Measurements from ENCODE around the gene SPRYD4.
"Not testable (repeated sequence)": the region's sequence is repeated elsewhere in the genome, so short reads cannot be mapped to it uniquely, and the experiment has no call there.

Gene SPRYD4

DNA sequence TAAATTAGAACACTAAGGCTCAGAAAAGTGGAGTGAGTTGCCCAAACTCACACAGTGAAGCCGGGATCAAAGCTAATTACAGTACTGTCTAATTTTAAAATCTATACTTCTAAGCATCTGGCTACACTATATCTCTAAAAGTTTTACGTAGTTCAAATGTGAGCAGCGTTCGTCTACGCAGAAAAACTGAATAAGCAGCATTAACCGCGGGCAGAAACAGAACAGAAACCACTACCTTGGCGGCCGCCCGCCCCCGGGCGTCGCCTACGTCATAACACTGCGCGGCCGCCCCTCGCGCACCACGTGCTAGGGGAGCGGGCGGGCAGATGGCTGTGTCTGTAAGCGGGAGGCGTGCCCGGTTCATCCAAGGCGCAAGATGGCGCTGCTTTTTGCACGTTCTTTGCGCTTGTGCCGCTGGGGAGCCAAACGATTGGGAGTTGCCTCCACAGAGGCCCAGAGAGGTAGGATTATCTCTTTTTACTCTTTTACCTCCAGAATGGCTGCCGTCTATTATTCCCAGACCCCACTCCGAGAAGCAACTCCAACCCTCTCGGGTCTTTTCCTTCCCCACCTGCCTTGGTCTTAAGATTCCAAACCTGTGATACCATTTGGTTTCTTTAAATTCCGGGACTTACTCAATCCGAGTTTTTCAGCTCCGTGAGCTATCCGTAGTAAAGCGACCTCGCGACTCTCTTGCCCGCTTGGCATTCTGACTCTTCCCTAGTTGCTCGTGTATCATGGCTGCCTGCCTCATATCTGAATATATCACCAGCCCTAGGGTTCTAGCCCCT, at the start of gene SPRYD4:
Gene SPRYD4, plus strand, starts transcription at position 363 of the 791 bp plus-strand sequence. Its CDS starts 14 bp downstream, at position 377.
- peak within 1 kb of the TSS; percentile 88 for H2AFZ ChIP-seq (ENCODE audit: low read length, unreplicated experiment)
- 0 out of 2 replicates have a peak, but pooled peaks cover 3% of the 10 kb centered on the region for H3K36me3 ChIP-seq (ENCODE audit: insufficient read depth, low read length)
- peaks cover 25% of the 10 kb centered on the region for H3K79me2 ChIP-seq (ENCODE audit: control insufficient read depth, insufficient read depth, low read length, unreplicated experiment)
- peak within 1 kb of the TSS; percentile 85 for H3K4me3 ChIP-seq (ENCODE audit: low read depth, low read length)
- H3K27me3 ChIP-seq (ENCODE audit: insufficient read depth, low read length) = no peaks in the 10 kb centered on the region
- H3K27ac ChIP-seq (ENCODE audit: low read depth, low read length) = peak within 1 kb of the TSS; percentile 83
- peaks cover 11% of the 10 kb centered on the region for H3K4me1 ChIP-seq (ENCODE audit: control insufficient read depth, insufficient read depth, low read length, unreplicated experiment)

DNA sequence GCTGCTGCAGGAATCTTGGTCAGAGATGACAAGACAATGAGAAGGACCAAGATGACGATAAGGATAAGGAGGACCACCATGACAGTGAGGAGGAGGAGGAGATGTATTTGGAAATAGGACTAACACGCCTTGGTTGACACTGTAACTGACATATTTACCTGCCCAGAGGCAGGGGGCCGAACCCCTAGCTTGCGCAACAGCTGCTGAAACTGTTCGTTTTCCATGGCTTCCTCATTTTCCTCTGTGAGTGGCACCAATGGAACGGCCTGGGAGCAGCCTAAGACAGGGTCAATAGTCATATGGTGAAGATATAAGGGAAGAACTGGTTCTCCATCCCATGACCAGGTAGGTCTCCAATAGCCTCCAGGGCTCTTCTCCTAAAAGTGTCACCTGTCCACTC, 48.0 kb upstream of the SPRYD4 start:
- no peaks in the 10 kb centered on the region for H3K4me1 ChIP-seq (ENCODE audit: control insufficient read depth, insufficient read depth, low read length, unreplicated experiment)
- no peak overlapping the region for H3K27ac ChIP-seq (ENCODE audit: low read depth, low read length)
- peaks cover 47% of the 10 kb centered on the region for H3K36me3 ChIP-seq (ENCODE audit: insufficient read depth, low read length)
- no peaks in the 10 kb centered on the region for H3K79me2 ChIP-seq (ENCODE audit: control insufficient read depth, insufficient read depth, low read length, unreplicated experiment)
- H2AFZ ChIP-seq (ENCODE audit: low read length, unreplicated experiment) = no peak overlapping the region
- no peak overlapping the region for H3K4me3 ChIP-seq (ENCODE audit: low read depth, low read length)
- no peaks in the 10 kb centered on the region for H3K27me3 ChIP-seq (ENCODE audit: insufficient read depth, low read length)

DNA sequence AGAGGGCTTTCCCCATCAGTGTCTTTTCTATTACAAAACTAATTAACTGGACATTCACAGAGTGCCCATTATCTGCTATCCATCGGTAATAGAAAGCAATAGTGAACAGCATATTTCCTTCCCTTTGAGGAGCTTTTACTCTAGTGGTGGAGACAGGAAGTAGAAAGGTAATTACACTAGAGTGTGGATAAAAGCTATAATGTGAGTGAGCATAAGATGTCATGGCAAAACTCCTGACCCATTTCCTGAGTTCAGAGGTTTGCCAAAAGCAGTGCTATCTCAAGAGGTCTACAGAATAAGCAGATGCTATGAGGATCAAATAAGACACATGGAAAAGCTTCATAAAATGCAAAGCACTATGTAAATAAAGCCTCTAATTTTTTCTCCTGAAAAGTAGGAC, 43.2 kb upstream of the SPRYD4 start:
- no peaks in the 10 kb centered on the region for H3K4me1 ChIP-seq (ENCODE audit: control insufficient read depth, insufficient read depth, low read length, unreplicated experiment)
- H3K79me2 ChIP-seq (ENCODE audit: control insufficient read depth, insufficient read depth, low read length, unreplicated experiment) = no peaks in the 10 kb centered on the region
- H3K27ac ChIP-seq (ENCODE audit: low read depth, low read length) = no peak overlapping the region
- peaks cover 39% of the 10 kb centered on the region for H3K36me3 ChIP-seq (ENCODE audit: insufficient read depth, low read length)
- H3K4me3 ChIP-seq (ENCODE audit: low read depth, low read length) = no peak overlapping the region
- no peaks in the 10 kb centered on the region for H3K27me3 ChIP-seq (ENCODE audit: insufficient read depth, low read length)
- no peak overlapping the region for H2AFZ ChIP-seq (ENCODE audit: low read length, unreplicated experiment)

DNA sequence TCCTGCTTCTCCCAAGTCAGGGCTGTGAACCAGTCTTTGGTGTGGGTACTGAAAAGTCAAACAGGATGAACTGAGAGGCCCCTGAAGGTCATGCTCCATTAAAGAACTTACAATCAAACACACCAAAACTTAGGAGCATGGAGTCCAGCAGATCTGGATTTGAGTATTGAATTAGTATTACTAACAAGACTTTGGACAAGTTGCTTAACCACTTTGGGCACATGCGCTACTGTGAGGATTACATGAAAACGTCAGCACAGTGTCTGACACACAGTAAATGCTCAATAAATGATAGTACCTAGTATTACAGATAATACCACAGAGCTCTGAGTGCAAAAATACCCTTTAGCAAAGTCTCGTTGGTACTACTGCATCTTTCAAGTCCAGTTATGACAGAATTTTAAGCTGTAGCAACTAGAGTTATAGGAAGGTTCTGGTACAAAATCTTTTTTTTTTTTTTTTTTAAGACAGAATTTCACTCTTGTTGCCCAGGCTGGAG, 42.4 kb upstream of the SPRYD4 start:
- Histone ChIP-seq H2AFZ (ENCODE audit: low read length, unreplicated experiment) (no peak overlapping the region), H3K27me3 (ENCODE audit: insufficient read depth, low read length) (no peaks in the 10 kb centered on the region), H3K79me2 (ENCODE audit: control insufficient read depth, insufficient read depth, low read length, unreplicated experiment) (no peaks in the 10 kb centered on the region), H3K36me3 (ENCODE audit: insufficient read depth, low read length) (peaks cover 34% of the 10 kb centered on the region), H3K27ac (ENCODE audit: low read depth, low read length) (no peak overlapping the region), H3K4me1 (ENCODE audit: control insufficient read depth, insufficient read depth, low read length, unreplicated experiment) (no peaks in the 10 kb centered on the region), H3K4me3 (ENCODE audit: low read depth, low read length) (no peak overlapping the region)

DNA sequence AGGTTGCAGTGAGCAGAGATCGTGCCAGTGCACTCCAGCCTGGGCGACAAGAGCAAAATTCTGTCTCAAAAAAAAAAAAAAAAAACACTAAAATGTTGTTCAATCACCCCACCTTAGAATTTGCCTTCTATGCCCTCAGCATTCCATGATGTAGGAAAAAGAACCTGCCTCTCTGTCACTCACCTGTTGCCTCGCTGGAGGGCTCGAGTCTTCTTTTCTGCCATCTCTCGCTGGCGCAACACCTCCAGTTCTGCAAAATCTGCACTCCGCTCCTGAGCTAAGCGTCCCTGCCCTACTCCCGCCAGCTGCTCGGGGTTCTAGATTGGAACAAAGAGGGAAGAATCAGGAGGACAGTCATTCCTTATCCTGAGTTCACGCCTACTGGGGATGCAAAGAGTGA, 37.1 kb upstream of the SPRYD4 start:
- no peak overlapping the region for H2AFZ ChIP-seq (ENCODE audit: low read length, unreplicated experiment)
- H3K27me3 ChIP-seq (ENCODE audit: insufficient read depth, low read length) = no peaks in the 10 kb centered on the region
- H3K4me3 ChIP-seq (ENCODE audit: low read depth, low read length) = no peak overlapping the region
- H3K36me3 ChIP-seq (ENCODE audit: insufficient read depth, low read length) = peaks cover 15% of the 10 kb centered on the region; the same call in 1 of the 2 replicates
- no peak overlapping the region for H3K27ac ChIP-seq (ENCODE audit: low read depth, low read length)
- H3K4me1 ChIP-seq (ENCODE audit: control insufficient read depth, insufficient read depth, low read length, unreplicated experiment) = peaks cover 5% of the 10 kb centered on the region
- peaks cover 7% of the 10 kb centered on the region for H3K79me2 ChIP-seq (ENCODE audit: control insufficient read depth, insufficient read depth, low read length, unreplicated experiment)

DNA sequence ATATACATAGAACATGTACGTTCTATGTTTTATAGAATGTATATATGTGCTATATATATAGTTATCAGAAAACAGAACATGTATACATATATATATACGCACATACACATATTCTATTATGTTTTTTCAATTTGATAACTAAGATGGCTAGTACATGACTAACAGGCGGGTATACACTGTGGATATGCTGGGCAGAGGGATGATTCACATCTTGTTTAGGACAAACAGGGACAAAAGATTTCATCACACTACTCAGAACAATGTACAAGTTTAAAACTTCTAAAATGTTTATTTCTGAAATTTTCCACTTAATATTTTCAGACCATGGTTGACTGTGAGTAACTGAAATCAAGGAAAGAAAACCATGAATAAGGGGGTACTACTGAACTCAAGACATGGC, 36.5 kb upstream of the SPRYD4 start:
- peaks cover 5% of the 10 kb centered on the region for H3K4me1 ChIP-seq (ENCODE audit: control insufficient read depth, insufficient read depth, low read length, unreplicated experiment)
- no peak overlapping the region for H2AFZ ChIP-seq (ENCODE audit: low read length, unreplicated experiment)
- peaks cover 10% of the 10 kb centered on the region for H3K79me2 ChIP-seq (ENCODE audit: control insufficient read depth, insufficient read depth, low read length, unreplicated experiment)
- peaks cover 15% of the 10 kb centered on the region; the same call in 1 of the 2 replicates for H3K36me3 ChIP-seq (ENCODE audit: insufficient read depth, low read length)
- H3K27me3 ChIP-seq (ENCODE audit: insufficient read depth, low read length) = no peaks in the 10 kb centered on the region
- H3K27ac ChIP-seq (ENCODE audit: low read depth, low read length) = peak overlapping the region; percentile 61
- no peak overlapping the region for H3K4me3 ChIP-seq (ENCODE audit: low read depth, low read length)

DNA sequence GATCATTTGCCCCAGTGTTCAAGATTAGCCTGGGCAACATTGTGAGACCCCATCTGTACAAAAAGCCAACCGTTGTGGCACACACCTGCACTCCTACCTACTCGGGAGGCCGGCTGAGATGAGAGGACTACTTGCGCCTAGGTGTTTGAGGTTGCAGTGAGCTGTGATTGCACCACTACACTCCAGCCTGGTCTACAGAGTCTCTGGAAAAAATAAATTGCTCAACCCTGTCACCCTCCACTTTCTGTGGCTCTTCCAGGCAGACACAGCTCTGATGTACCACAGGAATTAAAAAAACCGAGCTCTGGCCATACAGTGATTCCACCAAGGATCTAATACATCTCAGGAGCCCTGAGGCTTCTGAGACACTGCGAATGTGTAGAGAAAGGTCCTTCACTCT, 33.5 kb upstream of the SPRYD4 start:
- Histone ChIP-seq H3K36me3 (ENCODE audit: insufficient read depth, low read length) (peaks cover 6% of the 10 kb centered on the region; the same call in 1 of the 2 replicates), H3K79me2 (ENCODE audit: control insufficient read depth, insufficient read depth, low read length, unreplicated experiment) (peaks cover 32% of the 10 kb centered on the region)

DNA sequence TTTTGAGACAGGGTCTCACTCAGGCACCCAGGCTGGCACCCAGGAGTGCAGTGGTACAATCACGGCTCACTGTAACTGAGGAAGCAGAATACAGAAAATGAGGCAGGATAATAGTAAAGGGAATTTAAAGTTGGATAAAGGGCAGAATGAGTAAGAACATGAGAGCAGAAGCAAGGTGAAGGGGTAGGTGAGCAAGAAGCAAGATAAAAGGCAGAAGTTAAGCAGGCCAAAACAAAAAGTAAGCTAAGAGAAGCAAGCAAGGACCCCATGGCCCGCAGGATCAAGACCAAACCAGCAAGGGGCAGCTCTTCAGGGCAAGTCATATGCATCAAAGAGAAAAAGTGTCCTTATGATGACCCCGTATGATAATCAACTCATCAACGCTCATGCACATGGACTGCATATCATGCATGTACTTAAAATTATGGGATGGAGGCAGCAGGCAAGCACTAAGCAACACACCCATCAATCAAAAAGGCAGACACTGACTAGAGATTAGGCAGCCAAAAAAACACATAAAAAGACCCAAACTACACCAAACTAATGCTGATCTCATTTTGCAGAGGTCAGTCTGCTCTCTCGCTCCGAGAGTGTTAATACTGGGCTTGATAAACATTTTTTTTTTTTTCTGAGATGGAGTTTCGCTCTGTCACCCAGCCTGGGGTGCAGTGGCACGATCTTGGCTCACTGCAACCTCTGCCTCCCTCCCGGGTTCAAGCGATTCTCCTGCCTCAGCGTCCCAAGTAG, 30.8 kb upstream of the SPRYD4 start:
- no peak overlapping the region for H3K4me3 ChIP-seq (ENCODE audit: low read depth, low read length)
- no peak overlapping the region for H3K27ac ChIP-seq (ENCODE audit: low read depth, low read length)
- H3K79me2 ChIP-seq (ENCODE audit: control insufficient read depth, insufficient read depth, low read length, unreplicated experiment) = peaks cover 46% of the 10 kb centered on the region
- H3K27me3 ChIP-seq (ENCODE audit: insufficient read depth, low read length) = no peaks in the 10 kb centered on the region
- no peak overlapping the region for H2AFZ ChIP-seq (ENCODE audit: low read length, unreplicated experiment)
- peaks cover 3% of the 10 kb centered on the region; the same call in 1 of the 2 replicates for H3K36me3 ChIP-seq (ENCODE audit: insufficient read depth, low read length)
- no peaks in the 10 kb centered on the region for H3K4me1 ChIP-seq (ENCODE audit: control insufficient read depth, insufficient read depth, low read length, unreplicated experiment)

More for the DNA sequence above, 33.5 kb upstream of the SPRYD4 start:
- Histone ChIP-seq H3K27me3 (ENCODE audit: insufficient read depth, low read length) (no peaks in the 10 kb centered on the region), H3K4me1 (ENCODE audit: control insufficient read depth, insufficient read depth, low read length, unreplicated experiment) (peaks cover 5% of the 10 kb centered on the region), H2AFZ (ENCODE audit: low read length, unreplicated experiment) (no peak overlapping the region), H3K4me3 (ENCODE audit: low read depth, low read length) (no peak overlapping the region), H3K27ac (ENCODE audit: low read depth, low read length) (no peak overlapping the region)

DNA sequence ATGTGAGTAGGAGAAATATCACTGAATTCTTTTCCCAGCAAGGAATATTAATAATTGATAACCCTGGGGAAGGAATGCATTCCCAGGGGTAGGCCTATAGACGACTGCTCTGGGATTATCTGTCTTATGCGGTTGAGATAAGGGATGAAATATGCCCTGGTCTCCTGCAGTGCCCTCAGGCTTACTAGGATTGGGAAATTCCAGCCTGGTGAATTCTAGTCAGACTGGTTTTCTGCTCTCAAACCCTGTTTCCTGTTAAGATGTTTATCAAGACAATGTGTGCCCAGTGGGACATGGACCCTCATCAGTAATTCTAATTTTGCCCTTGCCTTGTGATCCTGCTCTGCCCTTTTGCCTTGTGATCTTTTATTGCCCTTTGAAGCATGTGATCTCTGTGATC, 25.2 kb upstream of the SPRYD4 start:
- not testable (repeated sequence) for H3K27ac ChIP-seq (ENCODE audit: low read depth, low read length); H2AFZ ChIP-seq (ENCODE audit: low read length, unreplicated experiment); H3K36me3 ChIP-seq (ENCODE audit: insufficient read depth, low read length); H3K4me1 ChIP-seq (ENCODE audit: control insufficient read depth, insufficient read depth, low read length, unreplicated experiment); H3K27me3 ChIP-seq (ENCODE audit: insufficient read depth, low read length); H3K4me3 ChIP-seq (ENCODE audit: low read depth, low read length)
- H3K79me2 ChIP-seq (ENCODE audit: control insufficient read depth, insufficient read depth, low read length, unreplicated experiment) = peaks cover 47% of the 10 kb centered on the region

DNA sequence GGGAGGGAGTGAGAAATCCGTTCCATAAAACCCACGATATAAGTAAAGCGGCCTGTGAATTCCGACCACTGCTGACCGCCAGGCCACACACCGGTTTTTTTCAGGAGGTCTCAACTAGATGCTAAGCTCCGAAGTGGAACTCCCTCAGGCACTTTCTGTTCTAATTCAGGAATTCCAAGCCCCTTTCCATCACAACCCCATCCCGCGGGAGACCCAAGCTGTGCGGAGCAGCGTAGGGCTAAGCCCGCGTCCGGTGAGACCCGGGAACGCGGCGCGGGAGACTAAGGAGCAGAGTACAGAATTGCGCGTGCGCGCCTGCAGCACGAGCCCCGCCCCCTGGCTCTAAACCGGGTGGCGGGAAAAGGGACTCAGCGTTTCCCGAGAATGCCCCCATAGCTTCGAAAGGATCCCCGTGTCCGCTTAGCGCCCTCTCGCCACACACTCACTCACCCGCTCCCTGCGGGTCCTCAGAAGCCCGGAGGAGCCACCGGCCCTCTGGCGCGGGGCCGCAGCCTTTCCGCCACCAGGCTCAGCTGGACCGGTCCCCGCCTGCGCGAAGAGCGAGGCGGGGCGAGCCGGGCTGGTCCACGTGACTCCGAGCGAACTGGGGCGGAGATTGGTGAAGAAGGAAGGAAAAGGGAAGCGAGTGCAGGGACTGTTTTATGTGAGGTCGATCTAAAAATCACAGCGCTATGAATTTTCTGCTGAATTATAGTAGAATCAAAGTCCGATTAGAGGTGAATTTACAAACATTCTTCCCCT, 19.3 kb upstream of the SPRYD4 start, which contains the start of gene TIMELESS:
Gene TIMELESS, minus strand, starts transcription at position 567 of the 762 bp plus-strand sequence. CDS start 15,256 bp downstream, outside the sequence.
- Histone ChIP-seq H3K27ac (ENCODE audit: low read depth, low read length) (peak within 1 kb of the TSS; percentile 88), H2AFZ (ENCODE audit: low read length, unreplicated experiment) (peak within 1 kb of the TSS; percentile 90), H3K4me1 (ENCODE audit: control insufficient read depth, insufficient read depth, low read length, unreplicated experiment) (no peaks in the 10 kb centered on the region), H3K36me3 (ENCODE audit: insufficient read depth, low read length) (peaks cover 4% of the 10 kb centered on the region; the same call in 1 of the 2 replicates), H3K27me3 (ENCODE audit: insufficient read depth, low read length) (no peaks in the 10 kb centered on the region), H3K4me3 (ENCODE audit: low read depth, low read length) (peak within 1 kb of the TSS; percentile 83), H3K79me2 (ENCODE audit: control insufficient read depth, insufficient read depth, low read length, unreplicated experiment) (peaks cover 19% of the 10 kb centered on the region)

Data from ACC112 (cell line).